NK-92 treated with Interleukin-12 subunit alpha and Interleukin-12 subunit beta, amount 100 ng/mL, for 24 hours (cell line): ENCODE data around the gene USP6NL.

ENCODE experiments used
- DNase-seq: peaks from one replicate; lab custom pipeline; 2025; lab: John Stamatoyannopoulos, UW

The USP6NL gene

GRCh38 chr10:11415095-11415494 lies 196.4 kb downstream of the USP6NL start:
- DNase-seq = no peak

GRCh38 chr10:11414314-11415038 lies 197.0 kb downstream of the USP6NL start:
- DNase-seq = no peak

DNA sequence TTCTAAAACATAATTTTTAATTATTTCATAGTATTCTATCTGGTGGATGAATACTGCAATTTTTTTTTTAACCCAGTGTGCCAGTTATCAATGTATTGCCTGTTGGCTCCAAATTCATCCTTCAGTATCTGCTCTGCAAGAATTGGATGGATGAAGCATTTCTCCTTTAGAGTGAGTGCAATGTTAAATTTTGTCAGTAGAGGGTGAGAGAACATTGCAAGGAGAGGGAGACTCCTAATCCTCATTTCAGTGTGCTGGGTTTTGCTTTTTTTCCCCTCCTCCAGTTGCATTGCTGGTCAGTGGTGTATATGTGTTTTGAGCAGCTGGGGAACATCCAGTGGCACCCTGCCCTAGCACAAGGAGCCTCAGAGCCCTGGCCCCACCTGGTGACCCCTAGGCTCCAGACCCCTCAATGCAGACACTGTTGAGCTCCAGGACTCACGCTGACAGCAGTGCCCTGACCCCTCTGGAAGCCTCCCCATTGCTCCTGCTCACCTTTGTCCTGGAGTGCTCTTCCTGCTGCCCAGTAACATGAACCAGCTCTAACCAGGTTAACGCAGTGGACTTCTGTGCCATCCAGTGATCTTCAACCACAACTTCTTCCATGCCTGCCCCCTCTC lies 199.4 kb downstream of the USP6NL start:
- DNase-seq = no peak

DNA sequence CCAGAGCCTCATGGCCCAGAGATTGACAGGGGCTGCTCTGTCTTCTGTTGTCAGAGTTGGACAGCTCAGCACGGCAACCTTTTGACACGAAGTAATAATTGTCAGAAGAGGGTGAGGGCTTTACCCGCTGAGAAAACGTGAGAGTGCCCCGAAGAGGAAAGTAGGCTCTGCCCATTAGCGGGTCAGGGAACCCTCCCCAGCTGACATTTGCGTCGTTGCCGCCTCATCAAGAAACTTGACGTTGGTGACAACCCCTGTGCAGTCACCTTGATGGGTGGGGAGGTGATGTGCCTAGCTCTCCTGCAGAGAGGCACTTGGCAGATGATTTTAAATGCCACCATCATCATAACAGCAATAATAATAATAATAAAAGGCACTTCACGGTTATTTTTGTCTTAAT lies 202.1 kb downstream of the USP6NL start:
- DNase-seq = no peak

GRCh38 chr10:11407939-11408338 lies 203.5 kb downstream of the USP6NL start:
- DNase-seq = no peak

DNA sequence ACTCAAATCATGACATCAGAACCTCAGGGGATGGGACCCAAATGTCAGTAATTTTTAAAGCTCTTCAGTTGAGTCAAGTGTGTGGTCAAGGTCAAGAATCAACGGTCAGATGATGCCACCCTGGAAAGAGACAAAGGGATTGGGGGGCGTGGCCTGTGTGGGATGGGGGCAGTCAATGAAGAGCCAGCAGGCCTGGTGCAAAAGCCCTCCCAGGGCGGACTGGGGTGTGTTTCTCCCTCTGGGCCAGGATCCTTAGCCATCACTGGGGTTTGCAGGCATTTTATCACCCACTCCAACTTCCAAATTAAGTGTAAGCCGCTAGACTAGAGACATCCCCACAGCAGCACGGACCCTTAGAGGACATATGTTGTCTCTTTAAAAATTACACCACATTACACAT lies 204.7 kb downstream of the USP6NL start:
- DNase-seq = no peak

DNA sequence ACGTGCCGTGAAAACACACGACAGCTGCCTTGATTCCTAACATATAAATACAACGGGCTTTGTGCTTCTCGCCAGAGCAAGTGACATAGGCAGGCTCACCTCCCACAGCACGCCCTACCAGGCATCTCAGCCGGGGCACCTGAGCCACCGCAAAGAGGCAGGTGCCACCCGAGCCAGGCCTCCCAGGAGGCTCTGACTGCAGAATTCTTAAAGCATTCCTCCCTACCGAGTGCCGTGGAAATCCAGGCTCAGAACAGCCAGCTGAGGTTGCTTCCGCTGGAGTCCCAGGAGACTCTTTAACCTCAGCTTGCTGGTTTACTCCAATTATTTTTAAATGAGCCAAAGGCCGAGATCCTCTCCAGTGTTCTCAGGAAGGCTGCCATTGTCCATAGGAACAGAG lies 206.5 kb downstream of the USP6NL start:
- DNase-seq = no peak
